ENCODE measurements around the gene OSMR. TPM values are rescaled to one million over a fixed set of nuclear protein-coding genes. Genes with fewer than 3 reads are reported as not detected.

The OSMR gene
- total and polyA plus RNA-seq, 2 of the 13 experiments (the other 11 are each of a cell fraction or from before 2014, with no cell fraction given) = 21.3 to 86.5 TPM

DNA sequence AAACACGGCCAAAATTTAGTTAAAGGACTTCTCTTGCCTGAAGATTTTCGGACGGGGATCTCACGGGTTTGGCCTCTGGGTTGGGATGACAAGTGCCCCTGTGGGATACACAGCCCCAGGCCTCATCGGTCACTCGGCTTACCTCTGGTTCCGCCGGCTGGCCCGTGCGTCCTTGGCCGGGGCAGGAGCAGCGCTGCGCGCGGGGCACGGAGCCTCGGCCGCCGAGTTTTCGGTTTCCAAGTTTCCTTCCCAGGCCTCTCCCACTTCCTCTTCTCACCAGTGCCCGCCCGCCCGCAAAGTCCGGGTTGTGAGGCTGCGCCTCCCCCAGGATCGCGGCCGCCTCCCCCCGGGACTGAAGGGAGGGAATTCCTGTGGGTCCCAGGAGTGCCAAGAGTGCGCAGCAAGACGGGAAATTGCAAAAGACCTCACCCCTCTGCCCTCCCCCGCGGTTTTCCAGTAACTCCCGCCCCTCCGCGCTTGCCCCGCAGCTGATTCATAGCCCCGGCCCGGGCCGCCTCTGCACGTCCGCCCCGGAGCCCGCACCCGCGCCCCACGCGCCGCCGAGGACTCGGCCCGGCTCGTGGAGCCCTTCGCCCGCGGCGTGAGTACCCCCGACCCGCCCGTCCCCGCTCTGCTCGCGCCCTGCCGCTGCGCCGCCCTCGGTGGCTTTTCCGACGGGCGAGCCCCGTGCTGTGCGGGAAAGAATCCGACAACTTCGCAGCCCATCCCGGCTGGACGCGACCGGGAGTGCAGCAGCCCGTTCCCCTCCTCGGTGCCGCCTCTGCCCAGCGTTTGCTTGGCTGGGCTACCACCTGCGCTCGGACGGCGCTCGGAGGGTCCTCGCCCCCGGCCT is at the start of gene OSMR (continued):
- TF ChIP-seq, protein P1, sequence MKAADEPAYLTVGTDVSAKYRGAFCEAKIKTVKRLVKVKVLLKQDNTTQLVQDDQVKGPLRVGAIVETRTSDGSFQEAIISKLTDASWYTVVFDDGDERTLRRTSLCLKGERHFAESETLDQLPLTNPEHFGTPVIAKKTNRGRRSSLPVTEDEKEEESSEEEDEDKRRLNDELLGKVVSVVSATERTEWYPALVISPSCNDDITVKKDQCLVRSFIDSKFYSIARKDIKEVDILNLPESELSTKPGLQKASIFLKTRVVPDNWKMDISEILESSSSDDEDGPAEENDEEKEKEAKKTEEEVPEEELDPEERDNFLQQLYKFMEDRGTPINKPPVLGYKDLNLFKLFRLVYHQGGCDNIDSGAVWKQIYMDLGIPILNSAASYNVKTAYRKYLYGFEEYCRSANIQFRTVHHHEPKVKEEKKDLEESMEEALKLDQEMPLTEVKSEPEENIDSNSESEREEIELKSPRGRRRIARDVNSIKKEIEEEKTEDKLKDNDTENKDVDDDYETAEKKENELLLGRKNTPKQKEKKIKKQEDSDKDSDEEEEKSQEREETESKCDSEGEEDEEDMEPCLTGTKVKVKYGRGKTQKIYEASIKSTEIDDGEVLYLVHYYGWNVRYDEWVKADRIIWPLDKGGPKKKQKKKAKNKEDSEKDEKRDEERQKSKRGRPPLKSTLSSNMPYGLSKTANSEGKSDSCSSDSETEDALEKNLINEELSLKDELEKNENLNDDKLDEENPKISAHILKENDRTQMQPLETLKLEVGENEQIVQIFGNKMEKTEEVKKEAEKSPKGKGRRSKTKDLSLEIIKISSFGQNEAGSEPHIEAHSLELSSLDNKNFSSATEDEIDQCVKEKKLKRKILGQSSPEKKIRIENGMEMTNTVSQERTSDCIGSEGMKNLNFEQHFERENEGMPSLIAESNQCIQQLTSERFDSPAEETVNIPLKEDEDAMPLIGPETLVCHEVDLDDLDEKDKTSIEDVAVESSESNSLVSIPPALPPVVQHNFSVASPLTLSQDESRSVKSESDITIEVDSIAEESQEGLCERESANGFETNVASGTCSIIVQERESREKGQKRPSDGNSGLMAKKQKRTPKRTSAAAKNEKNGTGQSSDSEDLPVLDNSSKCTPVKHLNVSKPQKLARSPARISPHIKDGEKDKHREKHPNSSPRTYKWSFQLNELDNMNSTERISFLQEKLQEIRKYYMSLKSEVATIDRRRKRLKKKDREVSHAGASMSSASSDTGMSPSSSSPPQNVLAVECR (CRISPR knock-in tag; IDR thresholded peaks at IDR 0.05; ENCODE audit: borderline replicate concordance) = peak; percentile 53; the same call in 1 of the 2 replicates
- TF ChIP-seq ZNF761 (CRISPR knock-in tag; conservative IDR thresholded peaks at IDR 0.05) (peak; percentile 89), KLF11 (CRISPR knock-in tag; IDR thresholded peaks at IDR 0.05) (0 out of 2 replicates have a peak, but pooled peaks have one; percentile 37), HES4 (CRISPR knock-in tag; IDR thresholded peaks at IDR 0.05; ENCODE audit: borderline replicate concordance) (no peak), KDM4B (CRISPR knock-in tag; IDR thresholded peaks at IDR 0.05) (peak; percentile 71; the same call in 1 of the 2 replicates), JUND (CRISPR knock-in tag; IDR thresholded peaks at IDR 0.05) (0 out of 2 replicates have a peak, but pooled peaks have one; percentile 55), SP4 (CRISPR knock-in tag; IDR thresholded peaks at IDR 0.05) (peak; percentile 83; the same call in 1 of the 2 replicates), ZNF232 (CRISPR knock-in tag; IDR thresholded peaks at IDR 0.05; ENCODE audit: borderline replicate concordance) (no peak; the same call in 1 of the 2 replicates), NBN (conservative IDR thresholded peaks at IDR 0.05) (no peak), ZFP36L2 (CRISPR knock-in tag; IDR thresholded peaks at IDR 0.05) (0 out of 2 replicates have a peak, but pooled peaks have one; percentile 34), NONO (IDR thresholded peaks at IDR 0.05) (no peak), NONO (CRISPR knock-in tag; conservative IDR thresholded peaks at IDR 0.05) (peak; percentile 78), ZNF331 (CRISPR knock-in tag; IDR thresholded peaks at IDR 0.05) (peak; percentile 81), HMG20B (CRISPR knock-in tag; conservative IDR thresholded peaks at IDR 0.05) (peak; percentile 60), FOXA1 (IDR thresholded peaks at IDR 0.05) (no peak), FOXA1 (CRISPR knock-in tag; IDR thresholded peaks at IDR 0.05) (peak; percentile 36; the same call in 1 of the 2 replicates), ZNF781 (CRISPR knock-in tag; IDR thresholded peaks at IDR 0.05; ENCODE audit: borderline replicate concordance, not compliant biosample characterization) (no peak), POLR2G (IDR thresholded peaks at IDR 0.05; ENCODE audit: low read depth, low read length) (peak; percentile 78), ZNF589 (CRISPR knock-in tag; conservative IDR thresholded peaks at IDR 0.05) (0 out of 2 replicates have a peak, but pooled peaks have one; percentile 67)
- TF ChIP-seq, protein P2, sequence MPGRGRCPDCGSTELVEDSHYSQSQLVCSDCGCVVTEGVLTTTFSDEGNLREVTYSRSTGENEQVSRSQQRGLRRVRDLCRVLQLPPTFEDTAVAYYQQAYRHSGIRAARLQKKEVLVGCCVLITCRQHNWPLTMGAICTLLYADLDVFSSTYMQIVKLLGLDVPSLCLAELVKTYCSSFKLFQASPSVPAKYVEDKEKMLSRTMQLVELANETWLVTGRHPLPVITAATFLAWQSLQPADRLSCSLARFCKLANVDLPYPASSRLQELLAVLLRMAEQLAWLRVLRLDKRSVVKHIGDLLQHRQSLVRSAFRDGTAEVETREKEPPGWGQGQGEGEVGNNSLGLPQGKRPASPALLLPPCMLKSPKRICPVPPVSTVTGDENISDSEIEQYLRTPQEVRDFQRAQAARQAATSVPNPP (CRISPR knock-in tag; IDR thresholded peaks at IDR 0.05) = peak; percentile 35; the same call in 1 of the 2 replicates
- TF ChIP-seq, protein P3, sequence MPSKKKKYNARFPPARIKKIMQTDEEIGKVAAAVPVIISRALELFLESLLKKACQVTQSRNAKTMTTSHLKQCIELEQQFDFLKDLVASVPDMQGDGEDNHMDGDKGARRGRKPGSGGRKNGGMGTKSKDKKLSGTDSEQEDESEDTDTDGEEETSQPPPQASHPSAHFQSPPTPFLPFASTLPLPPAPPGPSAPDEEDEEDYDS (CRISPR knock-in tag; IDR thresholded peaks at IDR 0.05) = peak; percentile 65
- TF ChIP-seq, protein P4, sequence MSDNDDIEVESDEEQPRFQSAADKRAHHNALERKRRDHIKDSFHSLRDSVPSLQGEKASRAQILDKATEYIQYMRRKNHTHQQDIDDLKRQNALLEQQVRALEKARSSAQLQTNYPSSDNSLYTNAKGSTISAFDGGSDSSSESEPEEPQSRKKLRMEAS (IDR thresholded peaks at IDR 0.05) = peak; percentile 68; the same call in 1 of the 2 replicates
- TF ChIP-seq, protein P5, sequence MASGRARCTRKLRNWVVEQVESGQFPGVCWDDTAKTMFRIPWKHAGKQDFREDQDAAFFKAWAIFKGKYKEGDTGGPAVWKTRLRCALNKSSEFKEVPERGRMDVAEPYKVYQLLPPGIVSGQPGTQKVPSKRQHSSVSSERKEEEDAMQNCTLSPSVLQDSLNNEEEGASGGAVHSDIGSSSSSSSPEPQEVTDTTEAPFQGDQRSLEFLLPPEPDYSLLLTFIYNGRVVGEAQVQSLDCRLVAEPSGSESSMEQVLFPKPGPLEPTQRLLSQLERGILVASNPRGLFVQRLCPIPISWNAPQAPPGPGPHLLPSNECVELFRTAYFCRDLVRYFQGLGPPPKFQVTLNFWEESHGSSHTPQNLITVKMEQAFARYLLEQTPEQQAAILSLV (CRISPR knock-in tag; IDR thresholded peaks at IDR 0.05; ENCODE audit: borderline replicate concordance) = peak; percentile 83; the same call in 1 of the 2 replicates
